Brain microvascular endothelial cell (primary cell): ENCODE measurements around the gene PPARA.

ENCODE experiments used
- DNase-seq: peaks from one replicate; pipeline ENCODE4 v3.0.0-alpha.2; 2020
- H3K27ac ChIP-seq: fragments of 250-450 bp; sonication (Bioruptor Pico); 2 replicates; pipeline ENCODE4 v1.5.1; 2020; ENCODE audit warnings: mild to moderate bottlenecking, moderate library complexity
- H3K27me3 ChIP-seq: fragments of 250-450 bp; sonication (Bioruptor Pico); replicated peaks from 2 replicates; pipeline ENCODE4 v1.5.1; 2020; ENCODE audit warnings: mild to moderate bottlenecking
- H3K36me3 ChIP-seq: fragments of 250-450 bp; sonication (Bioruptor Pico); replicated peaks from 2 replicates; pipeline ENCODE4 v1.5.1; 2020; ENCODE audit warnings: mild to moderate bottlenecking
- H3K4me3 ChIP-seq: 2 replicates; pipeline ENCODE4 v1.5.1; 2011; ENCODE audit warnings: low read depth, mild to moderate bottlenecking, control low read depth, low read length, moderate library complexity
- in situ Hi-C: cut with HindIII; loops from 2 replicates; pipeline ENCODE4 v1.10.0; 2017; ENCODE audit warnings: low sequenced_read_pairs, low pct_ligation_motif_present
- TF ChIP-seq, protein P1 (sequence below): IDR thresholded peaks from 2 replicates; pipeline ENCODE4 v1.5.1; 2011; ENCODE audit warnings: low read depth, mild to moderate bottlenecking, moderate library complexity, low read length, control low read depth, inconsistent platforms; ENCODE audit errors: missing control alignments

Gene PPARA

DNA sequence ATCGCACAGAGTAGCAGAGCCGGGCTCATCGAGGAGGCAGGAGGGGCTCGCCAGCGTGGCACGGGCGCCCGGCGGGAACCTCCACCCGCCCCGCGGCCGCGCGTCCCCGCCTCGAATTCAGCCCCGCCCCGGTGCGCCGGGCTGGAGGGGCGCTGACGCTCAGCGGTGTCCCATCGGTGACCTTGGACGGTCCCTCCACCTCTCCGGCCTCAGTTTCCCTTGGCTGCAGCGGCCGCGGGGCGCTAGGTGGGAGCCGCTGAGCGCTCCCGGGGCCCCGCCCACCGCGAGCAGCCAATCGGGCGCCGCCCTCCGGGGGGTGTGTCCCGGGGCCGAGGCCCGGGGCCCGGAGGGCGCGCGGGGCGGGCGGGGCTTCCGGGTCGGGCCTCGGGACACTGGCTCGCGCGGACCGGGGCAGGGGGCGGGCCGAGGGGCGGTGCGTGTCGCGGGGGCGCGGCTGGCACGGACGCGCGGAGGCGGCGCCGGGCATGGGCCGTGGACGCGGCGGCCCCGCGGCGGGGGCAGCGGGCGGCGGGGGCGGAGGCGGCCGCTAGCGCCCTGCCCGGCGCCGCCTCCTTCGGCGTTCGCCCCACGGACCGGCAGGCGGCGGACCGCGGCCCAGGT lies at the start of gene PPARA:
TSS of gene PPARA (plus strand) at position 493 of the 621 bp plus-strand sequence. CDS start 47,858 bp downstream, outside the sequence.
- in situ Hi-C loops, result no loop called here
- Histone ChIP-seq H3K36me3 (no peaks in the 10 kb centered on the region), H3K27me3 (peaks cover 15% of the 10 kb centered on the region), H3K4me3 (peak within 1 kb of the TSS; percentile 71), H3K27ac (no peak within 1 kb of the TSS)
- TF ChIP-seq, protein P1, sequence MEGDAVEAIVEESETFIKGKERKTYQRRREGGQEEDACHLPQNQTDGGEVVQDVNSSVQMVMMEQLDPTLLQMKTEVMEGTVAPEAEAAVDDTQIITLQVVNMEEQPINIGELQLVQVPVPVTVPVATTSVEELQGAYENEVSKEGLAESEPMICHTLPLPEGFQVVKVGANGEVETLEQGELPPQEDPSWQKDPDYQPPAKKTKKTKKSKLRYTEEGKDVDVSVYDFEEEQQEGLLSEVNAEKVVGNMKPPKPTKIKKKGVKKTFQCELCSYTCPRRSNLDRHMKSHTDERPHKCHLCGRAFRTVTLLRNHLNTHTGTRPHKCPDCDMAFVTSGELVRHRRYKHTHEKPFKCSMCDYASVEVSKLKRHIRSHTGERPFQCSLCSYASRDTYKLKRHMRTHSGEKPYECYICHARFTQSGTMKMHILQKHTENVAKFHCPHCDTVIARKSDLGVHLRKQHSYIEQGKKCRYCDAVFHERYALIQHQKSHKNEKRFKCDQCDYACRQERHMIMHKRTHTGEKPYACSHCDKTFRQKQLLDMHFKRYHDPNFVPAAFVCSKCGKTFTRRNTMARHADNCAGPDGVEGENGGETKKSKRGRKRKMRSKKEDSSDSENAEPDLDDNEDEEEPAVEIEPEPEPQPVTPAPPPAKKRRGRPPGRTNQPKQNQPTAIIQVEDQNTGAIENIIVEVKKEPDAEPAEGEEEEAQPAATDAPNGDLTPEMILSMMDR, result no peak
- DNase-seq, result no peak

GRCh38 chr22:46102159-46102558 lies 48.2 kb upstream of the PPARA start:
- H3K27me3 ChIP-seq, result no peaks in the 10 kb centered on the region
- no peak for DNase-seq
- H3K4me3 ChIP-seq, result no peak overlapping the region
- peaks cover 55% of the 10 kb centered on the region for H3K36me3 ChIP-seq
- in situ Hi-C loops, result no loop called here
- TF ChIP-seq, protein P1, result no peak
- H3K27ac ChIP-seq, result no peak overlapping the region

DNA sequence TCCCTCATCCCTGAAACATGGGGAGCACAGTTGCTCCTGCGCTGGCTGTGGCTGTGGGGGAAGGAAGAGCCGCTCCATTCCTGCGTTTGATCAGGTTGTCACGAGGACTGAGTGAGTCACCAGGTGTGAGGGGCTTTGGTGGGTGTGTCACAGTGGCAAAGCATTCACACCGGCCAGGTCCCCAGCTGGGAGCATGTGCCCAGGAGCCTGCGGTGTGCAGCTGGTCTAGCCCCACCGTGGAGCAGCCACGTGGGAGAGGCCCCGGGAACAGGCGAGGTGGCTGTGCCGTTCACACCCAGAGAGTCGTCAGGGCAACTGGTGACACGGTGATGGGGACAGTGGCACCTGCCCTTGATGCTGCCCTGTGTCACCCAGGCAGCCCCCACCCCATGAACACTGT lies 47.6 kb upstream of the PPARA start:
- H3K27ac ChIP-seq, result no peak overlapping the region
- TF ChIP-seq, protein P1, result no peak
- in situ Hi-C loops, result no loop called here
- H3K4me3 ChIP-seq, result no peak overlapping the region
- no peak for DNase-seq
- peaks cover 50% of the 10 kb centered on the region for H3K36me3 ChIP-seq
- no peaks in the 10 kb centered on the region for H3K27me3 ChIP-seq

GRCh38 chr22:46103181-46103580 lies 47.1 kb upstream of the PPARA start:
- H3K36me3 ChIP-seq, result peaks cover 46% of the 10 kb centered on the region
- H3K27ac ChIP-seq, result no peak overlapping the region
- H3K4me3 ChIP-seq, result no peak overlapping the region
- no peak for DNase-seq
- no peaks in the 10 kb centered on the region for H3K27me3 ChIP-seq
- TF ChIP-seq, protein P1, result no peak
- in situ Hi-C loops, result no loop called here

- Histone ChIP-seq H3K36me3 (peaks cover 41% of the 10 kb centered on the region), H3K4me3 (no peak overlapping the region), H3K27ac (no peak overlapping the region), H3K27me3 (no peaks in the 10 kb centered on the region)
- TF ChIP-seq, protein P1, result no peak
- no peak for DNase-seq
- in situ Hi-C loops, result no loop called here
Measured at GRCh38 chr22:46103664-46104063, 46.7 kb upstream of the PPARA start.
